ENCODE measurements around the gene SLC38A5. TPM values are rescaled to one million over a fixed set of nuclear protein-coding genes. Genes with fewer than 3 reads are reported as not detected.

SLC38A5 gene
- total RNA-seq, 1 donor: 4.5 TPM

DNA sequence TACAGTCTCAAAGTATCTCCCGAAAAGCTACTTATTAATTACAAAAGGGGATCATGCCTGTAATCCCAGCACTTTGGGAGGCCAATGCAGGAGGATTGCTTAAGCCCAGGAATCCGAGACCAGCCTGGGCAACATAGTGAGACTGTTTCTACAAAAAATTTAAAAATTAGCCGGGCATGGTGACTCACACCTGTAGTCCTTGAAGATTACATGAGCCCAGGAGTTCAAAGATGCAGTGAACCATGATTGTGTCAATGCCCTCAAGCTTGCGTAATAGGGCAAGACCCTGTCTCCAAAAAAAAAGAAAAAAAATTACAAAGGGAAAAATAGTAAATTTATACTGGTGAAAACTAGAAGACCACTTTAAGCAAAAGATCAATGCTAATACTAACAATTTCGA lies 35.4 kb upstream of the SLC38A5 start:
- H3K9me3 ChIP-seq (ENCODE audit: low read depth, low read length): no peaks in the 10 kb centered on the region
- H3K4me3 ChIP-seq (ENCODE audit: low read length): no peak overlapping the region
- no peaks in the 10 kb centered on the region for H3K27me3 ChIP-seq (ENCODE audit: insufficient read depth, low read length)
- H3K4me1 ChIP-seq (ENCODE audit: insufficient read depth, low read length): peaks cover 11% of the 10 kb centered on the region

DNA sequence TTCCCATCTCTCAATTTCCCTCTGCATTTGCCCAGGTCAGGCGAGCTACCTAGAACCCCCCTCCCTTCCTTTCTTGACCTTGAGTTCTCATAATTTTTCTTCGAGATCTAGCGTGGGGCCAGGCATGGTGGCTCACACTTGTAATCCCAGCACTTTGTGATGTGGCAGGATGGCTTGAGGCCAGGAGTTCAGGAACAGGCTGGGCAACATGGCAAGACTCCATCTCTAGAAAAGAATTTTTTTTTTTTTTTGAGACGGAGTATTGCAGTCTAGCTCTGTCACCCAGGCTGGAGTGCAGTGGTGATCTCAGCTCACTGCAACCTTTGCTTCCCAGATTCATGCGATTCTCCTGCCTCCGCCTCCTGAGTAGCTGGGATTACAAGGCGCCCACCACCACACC lies 34.2 kb upstream of the SLC38A5 start:
- Histone ChIP-seq H3K4me1 (ENCODE audit: insufficient read depth, low read length) (peaks cover 1% of the 10 kb centered on the region), H3K27me3 (ENCODE audit: insufficient read depth, low read length) (no peaks in the 10 kb centered on the region), H3K4me3 (ENCODE audit: low read length) (no peak overlapping the region), H3K9me3 (ENCODE audit: low read depth, low read length) (no peaks in the 10 kb centered on the region)

GRCh38 chrX:48498374-48498809 lies 28.3 kb upstream of the SLC38A5 start:
- Histone ChIP-seq H3K9me3 (ENCODE audit: low read depth, low read length) (no peaks in the 10 kb centered on the region), H3K4me3 (ENCODE audit: low read length) (no peak overlapping the region), H3K4me1 (ENCODE audit: insufficient read depth, low read length) (no peaks in the 10 kb centered on the region), H3K27me3 (ENCODE audit: insufficient read depth, low read length) (no peaks in the 10 kb centered on the region)

DNA sequence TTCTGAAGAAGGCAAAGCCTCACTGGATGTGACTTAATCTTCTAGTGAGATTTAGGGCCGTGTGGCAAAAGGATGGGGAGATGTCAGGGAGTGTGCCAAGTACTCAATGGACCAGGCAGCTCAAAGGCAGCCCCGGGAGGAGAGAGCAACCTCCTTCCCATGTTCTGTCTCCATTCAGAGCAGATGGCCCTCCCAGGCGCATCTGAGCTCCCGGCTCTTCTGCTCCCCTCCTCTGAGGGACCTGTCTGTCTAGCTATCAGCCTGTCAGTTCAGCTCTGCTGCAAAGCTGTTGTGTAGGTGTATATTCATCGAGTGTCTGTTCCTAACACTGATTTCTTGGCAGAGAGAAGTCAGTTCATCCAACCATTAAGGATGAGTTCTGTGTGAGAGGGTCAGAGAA lies 27.8 kb upstream of the SLC38A5 start:
- no peaks in the 10 kb centered on the region for H3K4me1 ChIP-seq (ENCODE audit: insufficient read depth, low read length)
- H3K27me3 ChIP-seq (ENCODE audit: insufficient read depth, low read length): no peaks in the 10 kb centered on the region
- H3K9me3 ChIP-seq (ENCODE audit: low read depth, low read length): no peaks in the 10 kb centered on the region
- no peak overlapping the region for H3K4me3 ChIP-seq (ENCODE audit: low read length)

DNA sequence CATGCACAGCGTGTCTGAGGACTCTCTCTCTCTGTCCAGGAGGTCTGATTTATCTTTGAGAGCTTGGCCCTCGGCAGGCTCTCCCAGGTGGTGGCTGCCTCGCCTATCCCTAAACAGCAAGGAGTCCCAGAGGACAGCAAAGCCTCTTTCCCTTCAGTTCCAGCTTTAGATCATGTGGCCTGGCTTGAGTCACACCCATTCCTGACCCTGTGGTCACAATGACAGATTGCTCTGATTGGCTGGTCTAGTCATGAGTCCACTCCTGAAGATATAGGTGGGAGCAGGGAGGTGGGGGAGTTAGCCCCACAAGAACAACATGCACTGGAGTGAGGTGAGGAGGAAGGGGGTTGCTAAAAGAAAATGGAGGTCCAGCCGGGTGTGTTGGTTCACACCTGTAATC lies 26.6 kb upstream of the SLC38A5 start:
- Histone ChIP-seq H3K4me1 (ENCODE audit: insufficient read depth, low read length) (peaks cover 4% of the 10 kb centered on the region), H3K9me3 (ENCODE audit: low read depth, low read length) (no peaks in the 10 kb centered on the region), H3K4me3 (ENCODE audit: low read length) (no peak overlapping the region), H3K27me3 (ENCODE audit: insufficient read depth, low read length) (no peaks in the 10 kb centered on the region)

DNA sequence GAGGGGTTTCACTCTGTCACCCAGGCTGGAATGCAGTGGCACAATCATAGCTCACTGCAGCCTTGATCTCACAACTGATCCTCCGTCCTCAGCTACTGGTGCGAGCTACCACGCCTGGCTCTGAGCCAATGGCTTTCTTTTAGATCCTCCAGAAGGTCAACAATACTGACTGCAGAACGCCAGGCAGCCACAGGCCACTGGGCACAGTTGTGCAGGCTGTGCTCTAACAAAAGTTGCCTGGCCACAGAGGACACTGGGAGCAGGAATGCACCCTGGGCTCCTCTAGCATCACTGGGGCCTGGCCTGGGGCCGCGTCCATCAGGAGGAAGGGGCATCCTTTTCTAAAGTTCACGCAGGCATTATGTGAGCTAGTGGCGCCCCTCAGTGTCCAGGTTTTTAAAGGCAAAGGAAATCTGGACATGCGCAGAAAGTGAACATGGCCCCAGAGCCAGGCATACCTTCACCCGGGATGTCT lies 23.9 kb upstream of the SLC38A5 start:
- H3K4me1 ChIP-seq (ENCODE audit: insufficient read depth, low read length): peaks cover 4% of the 10 kb centered on the region
- H3K27me3 ChIP-seq (ENCODE audit: insufficient read depth, low read length): no peaks in the 10 kb centered on the region

DNA sequence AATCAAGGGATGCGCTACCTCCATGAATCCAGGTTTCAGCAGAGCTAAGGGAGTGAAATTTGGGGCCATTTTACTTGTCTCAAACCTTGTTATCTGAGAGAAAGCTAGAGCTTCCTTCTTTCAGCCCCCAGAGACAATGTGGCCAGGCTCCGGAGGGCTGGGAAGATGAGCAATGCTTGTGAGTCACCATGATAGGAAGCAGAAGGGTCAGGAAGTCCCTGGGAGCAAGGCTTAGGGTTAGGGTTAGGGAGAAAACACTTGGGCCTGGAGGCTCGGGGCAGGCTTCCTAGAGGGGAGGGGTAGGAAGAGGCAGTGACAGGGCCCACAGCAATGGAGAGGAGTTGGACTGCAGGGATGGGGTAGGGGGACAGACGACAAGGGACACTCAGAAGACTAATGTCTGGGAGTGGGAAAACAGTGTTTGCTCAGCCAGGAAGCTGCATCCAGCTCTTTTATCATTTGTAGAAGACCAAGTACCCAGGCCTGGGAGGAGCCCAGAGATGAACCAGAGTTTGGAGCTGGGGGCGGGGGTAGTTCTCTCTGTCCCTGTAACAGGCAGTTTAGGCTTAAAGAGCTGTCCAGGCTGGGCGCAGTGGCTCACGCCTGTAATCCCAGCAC lies 22.3 kb upstream of the SLC38A5 start:
- Histone ChIP-seq H3K4me1 (ENCODE audit: insufficient read depth, low read length) (peaks cover 4% of the 10 kb centered on the region), H3K27me3 (ENCODE audit: insufficient read depth, low read length) (no peaks in the 10 kb centered on the region), H3K4me3 (ENCODE audit: low read length) (no peak overlapping the region), H3K9me3 (ENCODE audit: low read depth, low read length) (no peaks in the 10 kb centered on the region)

More for the DNA sequence above, 23.9 kb upstream of the SLC38A5 start:
- Histone ChIP-seq H3K4me3 (ENCODE audit: low read length) (no peak overlapping the region), H3K9me3 (ENCODE audit: low read depth, low read length) (no peaks in the 10 kb centered on the region)

DNA sequence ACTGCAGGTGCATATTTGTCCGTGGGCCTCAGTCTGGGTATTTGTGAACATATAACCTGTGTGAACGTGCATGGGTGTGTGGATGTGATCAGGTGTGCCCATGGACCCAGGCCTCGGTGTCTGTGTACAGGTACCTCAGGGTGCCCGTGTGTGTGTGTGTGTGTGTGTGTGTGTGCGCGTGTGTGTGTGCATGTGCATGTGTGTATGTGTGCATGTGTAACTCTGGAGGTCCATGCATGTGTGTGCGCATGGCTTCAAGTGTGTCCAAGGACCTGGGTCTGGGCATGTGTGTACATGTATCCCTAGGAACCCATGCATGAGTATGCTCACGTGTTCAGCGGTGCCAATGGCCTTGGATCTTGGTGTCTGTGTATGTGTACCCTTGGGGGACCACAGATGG lies 21.7 kb upstream of the SLC38A5 start:
- H3K9me3 ChIP-seq (ENCODE audit: low read depth, low read length): no peaks in the 10 kb centered on the region
- H3K4me1 ChIP-seq (ENCODE audit: insufficient read depth, low read length): peaks cover 4% of the 10 kb centered on the region
- no peak overlapping the region for H3K4me3 ChIP-seq (ENCODE audit: low read length)
- H3K27me3 ChIP-seq (ENCODE audit: insufficient read depth, low read length): no peaks in the 10 kb centered on the region

GRCh38 chrX:48490661-48491060 lies 20.6 kb upstream of the SLC38A5 start:
- Histone ChIP-seq H3K9me3 (ENCODE audit: low read depth, low read length) (no peaks in the 10 kb centered on the region), H3K4me3 (ENCODE audit: low read length) (no peak overlapping the region), H3K4me1 (ENCODE audit: insufficient read depth, low read length) (peaks cover 4% of the 10 kb centered on the region), H3K27me3 (ENCODE audit: insufficient read depth, low read length) (no peaks in the 10 kb centered on the region)

DNA sequence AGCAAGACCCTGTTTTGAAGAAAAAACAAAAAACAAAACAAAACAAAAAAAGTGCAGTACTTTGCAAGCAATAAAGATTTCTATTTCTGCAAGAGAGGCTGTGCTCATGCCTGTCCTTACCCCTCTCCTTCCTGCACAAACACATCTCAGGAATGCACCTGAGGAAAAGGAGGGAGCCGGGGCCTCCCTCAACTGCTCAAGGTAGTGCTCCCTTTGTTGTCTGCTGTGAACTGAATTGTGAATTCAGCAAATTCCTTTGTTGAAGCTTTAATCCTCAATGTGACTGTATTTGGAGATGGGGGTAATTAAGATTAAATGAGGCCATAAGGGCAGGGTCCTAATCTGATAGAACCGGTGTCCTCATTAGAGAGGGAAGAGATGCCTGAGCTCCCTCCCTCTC lies 19.8 kb upstream of the SLC38A5 start:
- Histone ChIP-seq H3K4me1 (ENCODE audit: insufficient read depth, low read length) (peaks cover 4% of the 10 kb centered on the region), H3K4me3 (ENCODE audit: low read length) (no peak overlapping the region), H3K27me3 (ENCODE audit: insufficient read depth, low read length) (no peaks in the 10 kb centered on the region), H3K9me3 (ENCODE audit: low read depth, low read length) (no peaks in the 10 kb centered on the region)

GRCh38 chrX:48489296-48489695 lies 19.2 kb upstream of the SLC38A5 start:
- H3K4me3 ChIP-seq (ENCODE audit: low read length): no peak overlapping the region
- H3K9me3 ChIP-seq (ENCODE audit: low read depth, low read length): no peaks in the 10 kb centered on the region
- no peaks in the 10 kb centered on the region for H3K27me3 ChIP-seq (ENCODE audit: insufficient read depth, low read length)
- peaks cover 4% of the 10 kb centered on the region for H3K4me1 ChIP-seq (ENCODE audit: insufficient read depth, low read length)

GRCh38 chrX:48488034-48488433 lies 18.0 kb upstream of the SLC38A5 start:
- H3K9me3 ChIP-seq (ENCODE audit: low read depth, low read length): no peaks in the 10 kb centered on the region
- H3K4me3 ChIP-seq (ENCODE audit: low read length): no peak overlapping the region
- peaks cover 4% of the 10 kb centered on the region for H3K4me1 ChIP-seq (ENCODE audit: insufficient read depth, low read length)
- H3K27me3 ChIP-seq (ENCODE audit: insufficient read depth, low read length): no peaks in the 10 kb centered on the region

DNA sequence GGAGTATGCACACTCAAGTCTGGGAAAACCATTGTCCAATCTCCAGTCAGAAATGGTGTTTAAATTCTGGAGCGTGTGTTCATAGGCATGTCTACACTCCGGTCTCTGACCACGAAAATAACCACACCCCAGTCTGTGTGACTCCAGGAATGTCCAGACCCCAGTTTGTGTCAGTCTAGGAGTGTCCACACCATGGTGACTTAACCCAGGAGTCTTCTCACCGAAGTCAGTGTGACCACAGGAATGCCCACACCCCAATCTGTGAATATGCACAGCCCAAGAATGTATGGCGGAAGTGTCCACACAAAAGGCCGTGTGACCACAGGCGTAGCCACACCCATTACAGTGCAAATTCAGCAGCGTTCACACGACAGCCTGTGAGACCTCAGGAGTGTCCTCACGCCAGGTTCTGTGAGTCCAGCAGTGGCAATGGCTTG lies 17.3 kb upstream of the SLC38A5 start:
- no peaks in the 10 kb centered on the region for H3K27me3 ChIP-seq (ENCODE audit: insufficient read depth, low read length)
- H3K4me3 ChIP-seq (ENCODE audit: low read length): no peak overlapping the region
- no peaks in the 10 kb centered on the region for H3K9me3 ChIP-seq (ENCODE audit: low read depth, low read length)
- H3K4me1 ChIP-seq (ENCODE audit: insufficient read depth, low read length): peaks cover 4% of the 10 kb centered on the region

DNA sequence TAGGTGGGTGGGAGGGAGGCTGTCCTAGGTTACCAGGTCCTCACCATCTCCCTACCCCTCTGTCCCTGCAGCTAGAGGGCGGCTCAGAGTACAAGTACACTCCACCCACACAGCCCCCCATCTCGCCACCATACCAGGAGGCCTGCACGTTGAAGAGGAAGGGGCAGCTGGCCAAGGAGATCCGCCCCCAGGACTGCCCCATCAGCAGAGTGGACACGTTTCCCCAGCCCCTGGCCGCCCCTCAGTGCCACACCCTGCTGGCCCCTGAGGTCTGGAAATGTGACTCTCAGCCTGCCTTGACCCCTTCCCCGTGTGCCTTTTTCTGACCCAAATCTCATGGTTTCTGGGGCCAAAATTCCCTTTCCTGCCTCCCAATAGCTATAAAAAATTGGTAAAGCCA lies 12.5 kb upstream of the SLC38A5 start:
- peaks cover 5% of the 10 kb centered on the region for H3K4me1 ChIP-seq (ENCODE audit: insufficient read depth, low read length)
- no peaks in the 10 kb centered on the region for H3K9me3 ChIP-seq (ENCODE audit: low read depth, low read length)
- H3K27me3 ChIP-seq (ENCODE audit: insufficient read depth, low read length): no peaks in the 10 kb centered on the region
- no peak overlapping the region for H3K4me3 ChIP-seq (ENCODE audit: low read length)

GRCh38 chrX:48480583-48480982 lies 10.5 kb upstream of the SLC38A5 start:
- Histone ChIP-seq H3K4me3 (ENCODE audit: low read length) (no peak overlapping the region), H3K4me1 (ENCODE audit: insufficient read depth, low read length) (peaks cover 14% of the 10 kb centered on the region), H3K9me3 (ENCODE audit: low read depth, low read length) (no peaks in the 10 kb centered on the region)

DNA sequence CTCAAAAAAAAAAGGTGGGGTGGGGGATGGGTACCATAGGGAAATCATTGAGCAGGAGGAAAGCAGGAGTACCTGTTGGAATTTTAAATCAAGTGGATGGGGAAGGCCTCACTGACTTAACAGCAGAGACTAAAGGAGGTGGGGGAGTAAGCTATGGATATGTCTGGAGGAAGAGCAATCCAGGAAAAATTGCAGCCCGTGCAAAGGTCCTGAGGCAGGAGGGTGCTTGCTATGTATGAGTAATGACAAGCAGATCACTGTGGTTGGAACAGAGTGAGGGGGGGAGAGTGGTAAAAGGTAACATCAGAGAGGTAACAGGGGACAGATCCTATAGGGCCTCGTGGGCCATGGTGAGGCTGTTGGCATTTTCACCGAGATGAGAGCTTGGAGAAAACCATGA lies 10.1 kb upstream of the SLC38A5 start:
- Histone ChIP-seq H3K4me1 (ENCODE audit: insufficient read depth, low read length) (peaks cover 14% of the 10 kb centered on the region), H3K4me3 (ENCODE audit: low read length) (no peak overlapping the region), H3K27me3 (ENCODE audit: insufficient read depth, low read length) (no peaks in the 10 kb centered on the region), H3K9me3 (ENCODE audit: low read depth, low read length) (no peaks in the 10 kb centered on the region)

More at GRCh38 chrX:48480583-48480982, 10.5 kb upstream of the SLC38A5 start:
- no peaks in the 10 kb centered on the region for H3K27me3 ChIP-seq (ENCODE audit: insufficient read depth, low read length)
